HG03558 (cell line): ENCODE measurements around the gene NPIPB2.
A peak's percentile ranks its signal among the peaks of the same experiment; 100 is the strongest.
"Not testable (repeated sequence)": the region's sequence is repeated elsewhere in the genome, so short reads cannot be mapped to it uniquely, and the experiment has no call there.

Experiments
- ATAC-seq: cut with Tn5 transposase; IDR thresholded peaks from one replicate; pipeline ENCODE4 v1.9.1; 2021; ENCODE audit warnings: moderate number of reproducible peaks; ENCODE audit not compliant: unreplicated experiment; ENCODE audit errors: extremely low read depth

The NPIPB2 gene

GRCh38 chr16:11941945-11942344 lies at the start of gene NPIPB2:
TSS of gene NPIPB2 (minus strand) at chr16:11942045. CDS start at chr16:11942045, 0 bp downstream.
- ATAC-seq = not testable (repeated sequence)

- no peak for ATAC-seq
Measured at GRCh38 chr16:11990702-11991390, 49.0 kb upstream of the NPIPB2 start.

DNA sequence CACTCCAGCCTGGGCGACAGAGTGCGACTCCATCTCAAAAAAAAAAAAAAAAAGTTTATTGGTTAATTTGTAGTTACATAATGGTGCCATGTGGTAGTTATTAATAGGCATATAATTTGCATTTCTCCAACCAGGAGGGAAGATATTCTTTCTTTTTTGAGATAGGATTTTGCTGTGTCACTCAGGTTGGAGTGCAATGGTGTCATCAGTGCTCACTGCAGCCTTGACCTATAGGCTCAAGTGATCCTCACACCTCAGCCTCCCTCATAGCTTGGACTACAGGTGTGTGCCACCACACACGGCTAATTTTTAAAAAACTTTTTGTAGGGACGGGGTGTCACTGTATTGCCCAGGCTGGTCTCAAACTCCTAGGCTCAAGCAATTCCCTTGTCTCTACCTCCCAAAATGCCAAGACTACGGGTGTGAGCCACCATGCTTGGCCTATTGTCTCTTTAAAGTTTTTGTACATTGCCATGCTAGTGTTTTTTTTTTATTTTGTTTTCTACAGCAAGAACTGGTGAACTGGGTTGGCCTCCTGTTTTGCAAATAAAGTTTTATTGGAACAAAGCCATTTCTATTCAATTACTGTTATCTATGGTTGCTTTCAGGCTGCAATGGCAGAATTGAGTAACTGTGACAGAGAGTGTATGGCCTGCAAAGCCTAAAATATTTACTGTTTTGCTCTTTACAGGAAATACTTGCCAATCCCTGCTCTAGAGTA lies 46.6 kb upstream of the NPIPB2 start:
- ATAC-seq = no peak

GRCh38 chr16:11986521-11987057 lies 44.7 kb upstream of the NPIPB2 start:
- ATAC-seq = no peak

DNA sequence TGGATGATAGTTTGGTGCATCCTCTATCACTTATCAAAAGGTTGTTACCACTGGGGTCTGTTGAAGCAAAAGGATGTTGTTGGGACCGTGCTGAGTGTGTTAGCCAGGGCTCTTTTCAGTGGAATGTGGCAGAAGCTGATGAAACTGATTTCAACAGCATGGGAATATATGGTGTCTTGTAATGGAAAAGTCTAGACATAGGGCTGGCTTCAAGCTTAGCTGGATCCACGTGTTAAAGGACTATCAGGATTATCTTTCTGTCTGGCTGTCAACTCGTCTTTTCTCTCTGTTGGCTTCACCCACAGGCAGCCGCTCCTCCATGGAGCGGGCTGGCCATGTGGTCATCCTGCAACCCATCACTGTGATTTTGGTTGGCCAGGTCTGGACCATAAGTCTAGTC lies 43.4 kb upstream of the NPIPB2 start:
- ATAC-seq = no peak

DNA sequence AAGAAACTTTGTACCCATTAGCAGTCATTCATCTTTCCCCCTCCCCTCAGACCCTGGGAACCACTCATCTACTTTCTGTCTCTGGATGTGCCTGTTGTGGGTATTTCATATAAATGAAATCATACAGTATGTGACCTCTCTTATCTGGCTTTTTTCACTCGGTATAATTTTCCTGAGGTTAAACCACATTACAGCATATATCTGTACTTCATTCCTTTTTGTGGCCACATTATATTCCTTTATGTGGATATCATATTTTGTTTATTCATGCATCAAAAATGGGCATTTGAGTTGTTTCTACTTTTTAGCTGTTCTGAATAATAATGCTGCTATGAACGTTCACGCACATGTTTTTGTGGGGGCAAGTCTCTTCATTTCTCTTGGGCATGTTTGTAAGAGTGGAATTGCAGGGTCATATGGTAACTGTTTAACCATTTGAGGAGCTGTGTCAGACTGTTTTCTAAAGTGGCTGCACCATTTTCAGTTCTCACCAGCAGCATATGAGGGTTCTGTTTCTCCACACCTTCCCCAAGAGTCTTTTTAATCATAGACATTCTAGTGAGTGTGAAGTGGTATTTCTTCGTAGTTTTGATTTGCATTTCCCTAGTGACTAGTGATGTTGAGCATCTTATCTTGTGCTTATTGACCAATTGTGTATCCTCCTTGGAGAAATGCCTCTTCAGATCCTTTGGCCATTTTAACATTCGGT lies 38.4 kb upstream of the NPIPB2 start:
- ATAC-seq = no peak

- ATAC-seq = no peak
Measured at GRCh38 chr16:11979013-11979672, 37.3 kb upstream of the NPIPB2 start.

GRCh38 chr16:11978080-11978479 lies 36.2 kb upstream of the NPIPB2 start:
- ATAC-seq = no peak

GRCh38 chr16:11977376-11978041 lies 35.7 kb upstream of the NPIPB2 start:
- no peak for ATAC-seq

GRCh38 chr16:11976850-11977375 lies 35.1 kb upstream of the NPIPB2 start:
- no peak for ATAC-seq

GRCh38 chr16:11973070-11973469 lies 31.2 kb upstream of the NPIPB2 start:
- ATAC-seq = no peak

- no peak for ATAC-seq
Measured at GRCh38 chr16:11972128-11972527, 30.3 kb upstream of the NPIPB2 start.

- not testable (repeated sequence) for ATAC-seq
Measured at GRCh38 chr16:11970292-11970691, 28.4 kb upstream of the NPIPB2 start.

- ATAC-seq = no peak
Measured at GRCh38 chr16:11968577-11968976, 26.7 kb upstream of the NPIPB2 start.

- ATAC-seq = no peak
Measured at GRCh38 chr16:11967195-11967911, 25.5 kb upstream of the NPIPB2 start.

- ATAC-seq = no peak
Measured at GRCh38 chr16:11966173-11966572, 24.3 kb upstream of the NPIPB2 start.

GRCh38 chr16:11964761-11965551 lies 23.1 kb upstream of the NPIPB2 start, which contains the start of gene TNFRSF17:
TSS of gene TNFRSF17 (plus strand) at chr16:11965210. CDS start at chr16:11965325, 115 bp downstream.
- ATAC-seq = peak; percentile 65

GRCh38 chr16:11963706-11964105 lies 21.9 kb upstream of the NPIPB2 start:
- no peak for ATAC-seq
